Activated CD4-positive, alpha-beta T cell treated with anti-CD3 and anti-CD28 coated beads for 24 hours (primary cell): ENCODE results near the gene KCNH1.

Source experiments
- DNase-seq, 2 donors: peaks; one replicate each; pipeline ENCODE4 v3.0.0-alpha.2; 2020; ENCODE audit warnings: low read depth in 2 of 2

The KCNH1 gene

GRCh38 chr1:210866532-210866931 is 267.4 kb downstream of the KCNH1 start:
- DNase-seq, result no peak

DNA sequence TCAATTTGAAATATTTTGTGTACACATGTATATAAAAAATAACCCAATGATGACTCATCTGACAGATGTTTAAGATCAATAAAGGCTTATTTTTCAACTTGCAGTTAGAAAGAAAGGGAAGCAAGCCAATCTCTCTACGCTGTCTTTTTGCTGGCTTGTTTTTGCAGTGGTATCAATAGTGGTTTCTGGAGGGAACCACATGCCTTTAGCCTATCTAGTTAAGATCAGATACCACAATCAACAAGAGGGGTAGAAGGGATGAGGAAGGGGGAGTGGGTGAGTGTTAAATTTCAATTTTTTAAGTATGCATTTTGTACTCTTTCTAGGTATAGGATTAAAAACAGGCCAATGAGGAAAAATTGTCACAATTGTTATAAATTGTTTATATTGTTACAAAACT is 276.2 kb downstream of the KCNH1 start:
- no peak for DNase-seq

DNA sequence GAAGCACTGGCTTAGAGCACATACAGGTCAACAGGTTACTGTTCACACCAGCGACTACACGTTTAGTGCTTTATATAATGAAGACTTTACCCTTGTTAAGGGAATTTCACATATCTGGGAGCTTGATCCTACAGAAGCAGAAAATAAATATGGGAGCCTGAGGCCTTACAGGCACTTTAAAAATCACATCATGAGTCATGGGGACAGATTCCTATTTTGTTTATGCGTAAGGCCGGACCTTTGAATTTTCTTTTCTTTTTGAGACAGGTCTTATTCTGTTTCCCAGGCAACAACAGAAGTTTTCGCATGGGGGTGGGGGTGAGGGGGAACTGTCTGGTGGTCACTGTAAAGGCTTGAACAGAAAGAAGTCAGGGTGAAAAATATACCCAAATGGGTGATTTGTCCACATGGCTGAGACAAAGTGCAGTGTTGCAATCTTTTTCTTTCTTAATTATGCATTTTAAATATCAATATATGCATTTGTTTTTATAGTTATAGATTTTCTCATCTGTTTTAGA is 276.7 kb downstream of the KCNH1 start:
- DNase-seq, result no peak

DNA sequence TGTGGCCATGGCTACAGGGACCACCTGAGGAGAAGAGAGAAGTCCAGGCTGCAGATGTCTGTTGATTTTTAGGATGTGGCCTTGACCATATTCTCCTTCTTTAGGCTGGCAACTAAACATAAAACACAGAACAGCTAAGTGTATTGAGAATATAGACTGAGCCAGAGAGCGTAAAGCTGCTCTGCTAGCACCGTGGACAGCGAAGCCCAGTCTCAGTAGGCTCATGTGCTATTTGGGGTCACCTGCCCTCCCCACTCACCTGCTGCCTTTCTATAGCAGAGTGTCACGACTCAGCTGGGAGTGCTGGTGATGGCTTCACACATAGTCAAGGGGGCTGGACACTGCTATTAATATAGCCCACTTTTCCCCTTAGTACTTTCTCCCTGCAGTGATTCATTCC is 278.5 kb downstream of the KCNH1 start:
- no peak for DNase-seq

- no peak for DNase-seq
Observed at GRCh38 chr1:210853276-210853675, 280.7 kb downstream of the KCNH1 start.

- DNase-seq, result no peak
Observed at GRCh38 chr1:210850556-210850955, 283.4 kb downstream of the KCNH1 start.

- no peak for DNase-seq
Observed at GRCh38 chr1:210848474-210848873, 285.5 kb downstream of the KCNH1 start.

DNA sequence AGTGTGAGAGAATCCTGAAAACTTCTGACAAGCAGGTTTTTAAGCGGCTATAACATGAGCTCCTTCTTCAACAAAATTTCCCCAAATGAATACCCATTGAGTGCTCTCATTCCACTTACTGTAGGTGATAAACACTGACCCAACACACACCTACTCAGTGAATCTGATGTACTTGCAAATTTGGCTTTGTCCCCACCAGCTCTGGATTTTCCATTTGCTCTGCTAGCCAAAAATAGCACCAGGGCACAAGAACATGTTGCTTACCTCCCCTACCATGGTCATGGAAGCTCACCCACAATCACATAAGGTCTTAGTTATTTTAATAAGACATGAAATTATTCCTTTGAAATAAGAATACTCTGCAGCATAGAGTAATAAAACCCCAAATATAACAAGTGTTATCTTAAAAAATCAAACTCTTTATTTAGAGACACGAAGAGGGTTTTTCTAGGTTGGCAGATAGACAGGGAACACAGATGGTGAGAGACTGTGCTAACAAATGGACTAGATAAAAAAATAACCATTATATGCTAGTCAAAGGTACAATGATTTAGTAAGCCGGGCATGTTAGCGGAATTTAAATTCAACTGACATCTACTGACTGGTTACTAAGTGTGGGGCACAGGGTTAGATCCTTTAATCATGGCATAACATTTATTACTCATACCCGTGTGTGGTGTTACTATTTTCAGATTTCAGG is 291.9 kb downstream of the KCNH1 start:
- DNase-seq, result no peak

GRCh38 chr1:210830034-210831028 is 303.6 kb downstream of the KCNH1 start:
- DNase-seq, result no peak

DNA sequence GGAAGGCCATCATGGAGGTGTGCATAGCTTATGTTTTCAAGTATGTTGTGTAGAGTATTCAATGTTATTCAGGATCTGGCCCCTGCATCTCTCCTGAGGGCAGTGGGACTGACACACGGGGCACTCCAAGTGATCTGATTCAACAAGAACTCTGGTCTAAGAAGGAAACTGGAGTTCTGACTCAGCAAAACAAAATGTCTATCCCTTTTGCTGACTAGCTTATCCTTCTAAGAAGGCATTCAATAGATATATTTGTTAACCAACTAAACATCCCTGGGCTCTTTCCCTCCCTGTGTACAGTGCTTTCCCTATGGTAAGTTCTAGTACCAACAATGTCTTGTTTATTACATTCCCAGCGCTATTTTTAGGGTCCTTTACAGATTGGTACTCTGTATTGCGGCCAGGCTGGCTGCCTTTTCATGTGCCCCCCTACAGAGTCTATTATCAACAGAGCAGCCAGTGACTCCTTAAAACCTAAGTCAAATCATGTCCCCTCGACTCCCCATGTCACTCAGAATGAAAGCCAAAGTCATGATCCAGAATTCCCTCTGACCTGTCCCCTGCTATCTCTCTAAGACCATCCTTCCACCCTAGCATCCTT is 304.9 kb downstream of the KCNH1 start:
- no peak for DNase-seq

DNA sequence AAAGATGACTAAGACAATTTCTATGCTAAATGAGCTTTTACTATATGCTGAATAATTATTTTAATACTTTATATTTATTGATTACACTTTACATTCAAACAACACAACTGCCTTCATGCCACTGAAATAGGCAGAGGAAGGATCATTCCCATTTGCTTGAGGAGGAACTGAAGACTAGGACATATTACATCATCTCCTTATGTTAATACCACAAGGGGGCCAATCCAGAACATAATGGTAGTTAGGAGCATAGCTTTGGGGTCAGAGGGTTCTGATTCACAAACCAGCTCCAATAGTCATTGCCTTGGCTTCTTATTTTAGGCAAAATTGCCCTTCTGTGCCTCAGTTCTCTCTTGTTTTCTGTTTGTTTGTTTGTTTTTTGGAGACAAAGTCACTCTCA is 306.5 kb downstream of the KCNH1 start:
- DNase-seq, result no peak

DNA sequence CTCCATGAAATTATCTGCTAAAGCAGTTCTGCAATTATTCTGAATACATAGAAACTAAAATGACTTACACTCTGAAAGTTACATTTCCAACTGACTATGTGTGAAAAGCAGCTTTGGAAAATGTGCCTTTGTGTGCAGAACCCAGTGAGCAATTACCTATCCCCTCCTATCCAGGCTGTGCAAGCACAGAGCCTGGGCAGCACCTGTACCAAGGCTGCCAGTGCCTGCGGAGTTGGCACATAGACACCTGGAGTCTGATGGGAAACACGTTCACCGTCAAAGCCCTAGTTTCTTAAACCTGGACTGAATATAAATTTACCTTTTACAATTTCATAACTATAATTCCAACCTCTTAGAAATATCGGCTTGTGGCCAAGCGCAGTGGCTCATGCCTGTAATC is 307.3 kb downstream of the KCNH1 start:
- DNase-seq, result no peak

DNA sequence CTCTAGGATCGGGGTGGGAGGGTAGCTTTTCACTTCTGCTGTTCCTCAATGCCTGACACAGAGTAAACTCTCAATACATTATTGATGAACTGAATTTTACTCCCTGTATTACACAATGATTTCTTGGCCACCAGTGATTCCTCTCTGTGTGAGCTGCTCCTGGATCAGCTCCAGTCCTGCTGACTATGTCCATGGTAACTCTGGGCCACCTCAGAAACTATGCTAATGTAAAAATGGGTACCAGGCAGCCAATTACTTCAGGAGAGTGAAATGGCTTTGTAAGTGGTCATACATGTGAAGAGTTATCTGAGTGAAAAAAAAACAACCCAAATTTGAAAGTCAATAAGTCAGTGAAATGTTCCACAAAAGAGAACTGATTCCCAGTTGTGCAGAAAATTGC is 311.0 kb downstream of the KCNH1 start:
- DNase-seq, result no peak

- no peak for DNase-seq
Observed at GRCh38 chr1:210822241-210822640, 311.7 kb downstream of the KCNH1 start.

DNA sequence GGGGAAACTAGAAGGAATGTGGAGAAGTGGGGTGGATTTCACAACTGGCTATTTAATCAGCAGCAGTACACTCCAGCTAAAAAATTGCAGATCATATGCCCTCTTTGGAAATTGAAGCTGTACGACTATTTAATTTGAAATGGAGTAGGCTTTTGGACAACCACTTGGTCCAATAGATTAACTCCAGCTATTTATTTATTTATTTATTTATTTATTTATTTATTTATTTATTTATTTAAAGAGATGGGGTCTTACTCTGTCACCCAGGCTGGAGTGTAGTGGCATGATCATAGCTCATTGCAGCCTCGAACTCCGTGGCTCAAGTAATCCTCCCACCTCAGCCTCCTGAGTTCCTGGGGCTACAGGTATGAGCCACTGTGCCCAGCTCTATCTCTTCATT is 312.3 kb downstream of the KCNH1 start:
- DNase-seq, result no peak

GRCh38 chr1:210819266-210819665 is 314.7 kb downstream of the KCNH1 start:
- DNase-seq, result no peak

- no peak for DNase-seq
Observed at GRCh38 chr1:210817385-210818275, 316.3 kb downstream of the KCNH1 start.

GRCh38 chr1:210815641-210816550 is 318.1 kb downstream of the KCNH1 start:
- no peak for DNase-seq

- DNase-seq, result no peak
Observed at GRCh38 chr1:210814382-210815123, 319.4 kb downstream of the KCNH1 start.

- DNase-seq, result no peak
Observed at GRCh38 chr1:210801501-210801900, 332.4 kb downstream of the KCNH1 start.
